Gastrocnemius medialis (tissue), 4 donors: ENCODE measurements around the gene WWOX.

Source experiments
- CTCF ChIP-seq, 5 experiments: fragments of 450-650 bp in 3 of 5; fragments of 200-600 bp in 2 of 5; sonication (generic) in 2 of 5; IDR thresholded peaks in 4 of 5; conservative IDR thresholded peaks in 1 of 5; 1 replicate in 4 of 5; 2 replicates in 1 of 5; pipeline ENCODE4 v1.5.1; 2016 to 2019; ENCODE audit warnings: antibody characterized with exemption in 5 of 5, mild to moderate bottlenecking in 3 of 5, moderate library complexity in 3 of 5
- POLR2A ChIP-seq, 2 donors: fragments of 450-650 bp; IDR thresholded peaks; one replicate each; pipeline ENCODE4 v1.6.1; 2017; ENCODE audit warnings: antibody characterized with exemption in 2 of 2, mild to moderate bottlenecking in 2 of 2, moderate library complexity in 2 of 2

DNA sequence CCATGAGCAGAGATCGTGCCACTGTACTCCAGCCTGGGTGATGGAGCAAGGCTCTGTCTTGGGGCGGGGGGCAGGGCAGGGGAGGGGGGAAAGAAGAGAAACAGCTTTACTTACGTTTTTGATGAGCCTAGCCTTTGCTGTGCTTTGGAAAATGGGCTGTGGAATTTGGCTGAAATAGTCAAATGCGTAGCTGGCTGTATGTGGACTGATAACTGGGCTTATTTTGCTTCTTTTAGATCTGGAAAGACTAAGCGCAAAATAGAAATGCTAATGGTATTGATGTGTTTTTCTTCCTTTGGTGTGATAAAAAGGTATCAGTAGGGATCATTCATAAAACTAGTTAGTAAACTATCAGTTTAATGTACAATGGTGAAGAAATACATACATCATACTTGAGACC lies 346.4 kb downstream of the WWOX start:
- TF ChIP-seq CTCF (IDR thresholded peaks at IDR 0.05 in 4 of 5, conservative IDR thresholded peaks at IDR 0.05 in 1 of 5) (no peak), POLR2A (IDR thresholded peaks at IDR 0.05) (no peak)
